Kidney glomerular epithelial cell (primary cell): ENCODE measurements around the gene PPP2R5D.
"Not testable (repeated sequence)": the region's sequence is repeated elsewhere in the genome, so short reads cannot be mapped to it uniquely, and the experiment has no call there.

Source experiments
- DNase-seq: peaks from one replicate; lab custom pipeline; 2025; lab: John Stamatoyannopoulos, UW

Gene PPP2R5D

GRCh38 chr6:42984001-42984923 is at the start of gene PPP2R5D:
Gene PPP2R5D (plus strand): TSS chr6:42984570. CDS start chr6:42984678, 108 bp downstream.
- DNase-seq, result peak; percentile 99

DNA sequence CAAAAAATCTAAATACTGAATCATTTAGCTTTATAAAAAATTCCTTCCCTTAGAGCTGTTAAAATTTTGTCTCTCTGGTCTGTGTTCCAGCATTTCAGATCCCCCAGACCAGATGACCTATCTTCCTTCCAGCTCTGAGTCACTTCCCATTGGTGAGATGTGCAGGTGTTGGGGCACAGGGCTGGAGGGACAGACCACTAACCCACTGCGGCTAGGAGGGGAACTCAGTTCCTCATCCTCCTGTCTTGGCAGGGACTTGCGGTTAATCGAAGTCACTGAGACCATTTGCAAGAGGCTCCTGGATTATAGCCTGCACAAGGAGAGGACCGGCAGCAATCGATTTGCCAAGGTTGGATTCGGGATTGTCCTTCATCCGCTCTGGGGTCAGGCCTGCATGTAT is 49.0 kb upstream of the PPP2R5D start:
- DNase-seq, result no peak

GRCh38 chr6:42936398-42936797 is 48.0 kb upstream of the PPP2R5D start:
- DNase-seq, result no peak

- no peak for DNase-seq
These were observed 46.6 kb upstream of the PPP2R5D start for GRCh38 chr6:42937548-42938427.

DNA sequence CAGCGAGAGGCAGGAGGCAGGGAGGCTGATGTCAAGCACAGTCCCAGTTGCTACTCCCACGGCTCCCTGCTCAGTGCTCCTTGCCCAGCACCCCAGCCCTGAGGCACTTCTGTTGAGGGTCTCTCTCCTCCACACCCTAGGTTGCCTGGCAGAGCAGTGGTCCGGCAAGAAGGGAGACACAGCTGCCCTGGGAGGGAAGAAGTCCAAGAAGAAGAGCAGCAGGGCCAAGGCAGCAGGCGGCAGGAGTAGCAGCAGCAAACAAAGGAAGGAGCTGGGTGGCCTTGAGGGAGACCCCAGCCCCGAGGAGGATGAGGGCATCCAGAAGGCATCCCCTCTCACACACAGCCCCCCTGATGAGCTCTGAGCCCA is 46.0 kb upstream of the PPP2R5D start:
- DNase-seq, result no peak

GRCh38 chr6:42938987-42939809 is 45.2 kb upstream of the PPP2R5D start:
- DNase-seq, result no peak

DNA sequence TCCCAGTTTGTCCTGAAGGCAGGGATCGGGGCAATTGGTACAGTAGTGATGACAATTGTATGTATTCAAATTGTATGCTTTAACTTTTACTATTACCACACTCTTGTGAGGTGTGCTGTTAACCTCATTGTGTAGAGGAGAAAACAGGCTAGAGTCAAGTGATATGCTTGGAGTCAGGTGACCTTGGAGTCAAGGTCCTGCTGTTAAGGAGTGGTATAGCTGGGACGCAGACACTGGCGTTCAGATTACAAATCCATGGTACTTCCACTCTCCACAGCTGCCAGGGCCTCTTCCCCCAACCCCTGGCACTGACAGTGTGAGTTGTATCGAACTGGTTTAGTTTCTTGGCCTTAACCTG is 44.6 kb upstream of the PPP2R5D start:
- DNase-seq, result no peak

DNA sequence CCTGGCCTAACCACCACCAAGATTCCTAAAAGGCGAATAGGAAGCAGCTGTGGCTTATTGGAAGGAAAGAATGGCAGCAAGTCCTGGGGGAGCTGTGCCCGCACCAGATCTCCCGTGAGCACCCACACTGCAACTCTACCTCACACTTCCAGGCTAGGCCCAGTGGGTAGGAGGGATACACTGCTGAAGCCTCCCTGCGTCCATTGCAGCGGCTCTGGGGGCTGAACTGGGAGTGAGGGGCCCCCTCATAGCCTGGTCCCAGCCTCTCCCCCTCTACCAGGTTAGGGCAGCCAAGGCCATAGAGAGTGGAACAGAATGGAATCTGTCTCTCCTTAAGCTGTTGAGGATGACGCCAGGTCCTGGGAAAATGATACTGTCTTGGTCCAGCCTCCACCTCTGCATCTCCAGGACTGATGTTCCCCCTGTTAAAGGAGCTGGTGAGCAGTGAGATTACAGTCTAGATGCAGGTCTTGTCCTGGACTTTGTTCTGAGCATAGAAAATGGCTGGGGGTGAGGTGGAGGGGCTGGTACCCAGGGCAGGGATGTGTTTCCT is 43.8 kb upstream of the PPP2R5D start:
- no peak for DNase-seq

- DNase-seq, result not testable (repeated sequence)
These were observed 43.0 kb upstream of the PPP2R5D start for GRCh38 chr6:42941356-42941755.

DNA sequence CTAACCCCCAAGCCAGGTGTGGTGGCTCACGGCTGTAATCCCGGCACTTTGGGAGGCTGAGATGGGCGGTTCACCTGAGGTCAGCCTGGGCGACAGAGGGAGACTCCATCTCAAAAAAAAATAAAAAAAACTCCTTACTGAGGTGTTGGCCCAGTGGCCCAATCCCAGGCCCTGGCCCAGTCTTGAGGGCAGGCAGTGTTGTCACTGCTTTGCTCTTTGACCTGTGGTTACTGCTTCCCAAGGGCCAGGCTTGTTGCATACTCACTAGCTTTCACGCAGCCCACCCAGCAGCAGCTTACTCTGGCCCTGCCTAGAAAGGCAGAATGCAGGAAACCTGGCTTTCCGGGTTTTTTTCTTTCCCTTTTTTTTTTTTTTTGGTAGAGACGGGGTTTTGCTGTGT is 41.9 kb upstream of the PPP2R5D start:
- no peak for DNase-seq

DNA sequence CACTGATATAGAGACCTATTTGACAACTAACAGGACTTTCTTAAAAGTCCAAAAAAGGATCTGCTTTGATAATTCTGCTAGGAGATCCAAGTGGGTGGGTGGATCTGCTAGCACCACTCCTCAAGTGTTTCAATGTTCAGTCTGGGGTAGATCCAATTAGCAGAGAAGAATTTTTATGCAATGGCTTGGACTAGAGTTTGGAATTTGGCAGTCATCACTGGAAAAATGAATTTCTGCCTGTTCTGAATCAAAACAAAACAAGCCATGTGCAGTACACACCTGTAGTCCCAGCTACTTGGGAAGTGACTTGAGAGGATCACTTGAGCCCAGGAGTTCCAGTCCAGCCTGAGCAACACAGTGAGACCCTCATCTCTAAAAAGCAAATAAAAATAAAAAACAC is 36.4 kb upstream of the PPP2R5D start:
- no peak for DNase-seq

- DNase-seq, result no peak
These were observed 32.0 kb upstream of the PPP2R5D start for GRCh38 chr6:42952389-42952788.

DNA sequence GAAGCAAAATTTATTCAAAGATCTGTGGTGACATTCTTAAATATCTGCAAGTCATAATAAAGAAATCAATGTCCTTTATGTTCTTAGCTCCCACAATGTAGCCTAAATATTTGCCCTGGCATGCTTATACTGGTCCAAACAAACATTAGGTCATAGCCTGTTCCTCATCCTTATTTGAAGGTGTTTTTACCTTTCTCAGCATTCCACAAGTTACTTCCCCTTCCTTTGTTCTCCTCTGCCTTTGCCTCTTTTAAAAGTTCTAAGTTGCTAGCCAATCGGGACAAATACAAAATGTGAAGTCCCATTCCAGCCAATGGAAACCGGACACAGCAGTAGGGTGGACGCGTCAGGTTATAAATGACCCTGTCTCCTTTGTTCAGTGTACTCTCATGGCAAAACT is 30.0 kb upstream of the PPP2R5D start:
- DNase-seq, result not testable (repeated sequence)

DNA sequence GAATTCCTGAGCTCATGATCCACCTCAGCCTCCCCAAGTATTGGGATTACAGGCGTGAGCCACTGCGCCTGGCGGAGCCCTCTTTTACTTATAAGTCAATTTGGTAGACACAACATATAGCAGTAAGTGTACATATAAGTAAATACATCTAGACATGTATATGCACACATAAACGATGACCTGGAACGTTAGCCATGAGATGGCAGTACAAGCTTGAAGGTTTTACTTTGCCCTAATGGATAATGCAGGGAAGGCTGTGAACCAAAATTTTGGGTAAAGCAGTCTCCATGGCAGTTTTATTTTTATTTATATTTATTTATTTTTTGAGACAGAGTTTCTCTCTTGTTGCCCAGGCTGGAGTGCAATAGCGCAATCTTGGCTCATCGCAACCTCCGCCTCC is 26.2 kb upstream of the PPP2R5D start:
- DNase-seq, result no peak

GRCh38 chr6:42959917-42960242 is 24.5 kb upstream of the PPP2R5D start:
- DNase-seq, result no peak

GRCh38 chr6:42960243-42961019 is 23.9 kb upstream of the PPP2R5D start, which contains the start of gene GNMT:
Gene GNMT (plus strand): TSS chr6:42960754. CDS start chr6:42960768, 14 bp downstream.
- DNase-seq, result no peak

DNA sequence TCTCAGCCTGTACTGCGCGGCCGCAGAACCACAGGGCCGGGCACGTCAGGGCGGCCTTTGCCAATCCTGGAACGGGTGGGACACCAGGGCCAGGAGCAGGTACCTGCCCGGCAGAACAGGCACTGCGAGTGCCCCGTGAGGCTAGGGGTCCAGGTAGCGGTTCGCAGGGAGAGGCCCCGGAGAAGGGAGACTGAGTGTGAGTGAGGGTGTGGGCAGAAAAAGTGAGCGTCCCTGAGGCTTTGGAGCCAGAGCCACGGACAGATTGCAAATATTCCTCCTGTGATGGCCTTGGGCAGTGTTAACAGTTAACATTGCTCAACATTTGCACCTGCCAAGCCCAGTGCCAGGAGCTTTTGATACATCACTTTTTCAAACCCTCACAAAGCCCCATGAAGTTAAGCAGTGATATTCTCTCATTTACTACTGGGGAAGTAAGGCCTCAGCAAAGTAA is 23.3 kb upstream of the PPP2R5D start:
- no peak for DNase-seq

DNA sequence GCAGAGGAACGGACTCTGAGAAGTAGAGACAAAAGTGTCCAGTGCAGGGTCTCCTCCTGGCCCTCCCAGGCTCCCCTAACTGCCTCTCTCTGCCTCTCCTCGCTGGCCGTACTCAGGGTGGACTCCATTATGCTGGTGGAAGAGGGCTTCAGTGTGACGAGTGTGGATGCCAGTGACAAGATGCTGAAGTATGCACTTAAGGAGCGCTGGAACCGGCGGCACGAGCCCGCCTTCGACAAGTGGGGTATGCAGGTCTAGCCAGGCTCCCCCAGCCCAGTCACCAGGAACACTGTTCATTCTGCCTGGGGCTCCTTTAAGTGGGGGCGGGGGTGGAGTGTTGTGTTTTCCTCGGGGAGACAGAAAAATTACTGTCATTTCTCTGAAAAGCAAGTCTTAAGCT is 22.3 kb upstream of the PPP2R5D start:
- no peak for DNase-seq

- no peak for DNase-seq
These were observed 21.7 kb upstream of the PPP2R5D start for GRCh38 chr6:42962502-42963178.

- no peak for DNase-seq
These were observed 21.1 kb upstream of the PPP2R5D start for GRCh38 chr6:42963179-42963854.
